ENCODE results near the gene LYZL6. TPM values are rescaled to one million over a fixed set of nuclear protein-coding genes. Genes with fewer than 3 reads are reported as not detected.

The LYZL6 gene
- total RNA-seq, 2 donors from 2014 or later, result not detected

- Mint-ChIP-seq H3K27me3 (ENCODE audit: insufficient read depth) (peaks cover 21% of the 10 kb centered on the region), H3K27ac (no peak overlapping the region), H3K36me3 (ENCODE audit: low read depth) (no peaks in the 10 kb centered on the region), H3K4me3 (no peak overlapping the region), H3K9me3 (no peaks in the 10 kb centered on the region), H3K4me1 (no peaks in the 10 kb centered on the region)
- H3K4me3 ChIP-seq (ENCODE audit: low read length), result no peak overlapping the region
- no peak for DNase-seq
- H3K4me1 ChIP-seq (ENCODE audit: control insufficient read depth, insufficient read depth, low read length), result no peaks in the 10 kb centered on the region
- no peak for TF ChIP-seq CTCF (conservative IDR thresholded peaks at IDR 0.05)
- H3K27me3 ChIP-seq (ENCODE audit: control insufficient read depth, insufficient read depth, low read length, poor library complexity, severe bottlenecking), result no peaks in the 10 kb centered on the region
- 73 to 97% methylated on average over 4 to 5 of the region's 5 CpGs for WGBS, 2 experiments (ENCODE audit: insufficient coverage in 1 of 2, insufficient read length in 1 of 2)
- H3K27ac ChIP-seq (ENCODE audit: low read depth, low read length), result no peak overlapping the region
- H3K9me3 ChIP-seq (ENCODE audit: control insufficient read depth, low read length), result no peaks in the 10 kb centered on the region
- no peaks in the 10 kb centered on the region for H3K36me3 ChIP-seq (ENCODE audit: control insufficient read depth, insufficient read depth, low read length)
- H3K9ac ChIP-seq (ENCODE audit: extremely low read depth, low read length, poor library complexity, severe bottlenecking), result no peak overlapping the region
Measured at GRCh38 chr17:35906191-35906925, 37.2 kb downstream of the LYZL6 start.

- Mint-ChIP-seq H3K36me3 (ENCODE audit: low read depth) (no peaks in the 10 kb centered on the region), H3K4me3 (no peak overlapping the region), H3K4me1 (no peaks in the 10 kb centered on the region), H3K27me3 (ENCODE audit: insufficient read depth) (peaks cover 11% of the 10 kb centered on the region), H3K27ac (no peak overlapping the region), H3K9me3 (no peaks in the 10 kb centered on the region)
- Histone ChIP-seq H3K27ac (ENCODE audit: low read depth, low read length) (no peak overlapping the region), H3K27me3 (ENCODE audit: control insufficient read depth, insufficient read depth, low read length, poor library complexity, severe bottlenecking) (no peaks in the 10 kb centered on the region), H3K36me3 (ENCODE audit: control insufficient read depth, insufficient read depth, low read length) (no peaks in the 10 kb centered on the region), H3K9ac (ENCODE audit: extremely low read depth, low read length, poor library complexity, severe bottlenecking) (no peak overlapping the region), H3K4me3 (ENCODE audit: low read length) (no peak overlapping the region), H3K4me1 (ENCODE audit: control insufficient read depth, insufficient read depth, low read length) (no peaks in the 10 kb centered on the region), H3K9me3 (ENCODE audit: control insufficient read depth, low read length) (no peaks in the 10 kb centered on the region)
- 92 to 93% methylated on average over 2 to 5 of the region's 5 CpGs for WGBS, 2 experiments (ENCODE audit: insufficient coverage in 1 of 2, insufficient read length in 1 of 2)
- DNase-seq, result no peak
- no peak for TF ChIP-seq CTCF (conservative IDR thresholded peaks at IDR 0.05)
Measured at GRCh38 chr17:35903451-35903850, 40.1 kb downstream of the LYZL6 start.

- Mint-ChIP-seq H3K4me1 (no peaks in the 10 kb centered on the region), H3K4me3 (no peak overlapping the region), H3K27me3 (ENCODE audit: insufficient read depth) (peaks cover 5% of the 10 kb centered on the region), H3K27ac (no peak overlapping the region), H3K9me3 (no peaks in the 10 kb centered on the region), H3K36me3 (ENCODE audit: low read depth) (no peaks in the 10 kb centered on the region)
- Histone ChIP-seq H3K9ac (ENCODE audit: extremely low read depth, low read length, poor library complexity, severe bottlenecking) (no peak overlapping the region), H3K27ac (ENCODE audit: low read depth, low read length) (no peak overlapping the region), H3K4me1 (ENCODE audit: control insufficient read depth, insufficient read depth, low read length) (no peaks in the 10 kb centered on the region), H3K4me3 (ENCODE audit: low read length) (no peak overlapping the region), H3K27me3 (ENCODE audit: control insufficient read depth, insufficient read depth, low read length, poor library complexity, severe bottlenecking) (no peaks in the 10 kb centered on the region), H3K36me3 (ENCODE audit: control insufficient read depth, insufficient read depth, low read length) (no peaks in the 10 kb centered on the region), H3K9me3 (ENCODE audit: control insufficient read depth, low read length) (no peaks in the 10 kb centered on the region)
- DNase-seq, result no peak
- no peak for TF ChIP-seq CTCF (conservative IDR thresholded peaks at IDR 0.05)
- WGBS, 2 experiments (ENCODE audit: insufficient coverage in 1 of 2, insufficient read length in 1 of 2), result 86 to 95% methylated on average over 3 to 9 of the region's 9 CpGs
Measured at GRCh38 chr17:35901631-35902175, 41.8 kb downstream of the LYZL6 start.

Data from endodermal cell (in vitro differentiated cells).